LNCAP (cell line): Measurements from ENCODE around the gene C10orf53.

ENCODE experiments used
- TF ChIP-seq, protein P1 (sequence below): fragments of 450-650 bp; IDR thresholded peaks from 2 replicates; pipeline ENCODE4 v1.5.1; 2017; ENCODE audit warnings: mild to moderate bottlenecking

The C10orf53 gene

DNA sequence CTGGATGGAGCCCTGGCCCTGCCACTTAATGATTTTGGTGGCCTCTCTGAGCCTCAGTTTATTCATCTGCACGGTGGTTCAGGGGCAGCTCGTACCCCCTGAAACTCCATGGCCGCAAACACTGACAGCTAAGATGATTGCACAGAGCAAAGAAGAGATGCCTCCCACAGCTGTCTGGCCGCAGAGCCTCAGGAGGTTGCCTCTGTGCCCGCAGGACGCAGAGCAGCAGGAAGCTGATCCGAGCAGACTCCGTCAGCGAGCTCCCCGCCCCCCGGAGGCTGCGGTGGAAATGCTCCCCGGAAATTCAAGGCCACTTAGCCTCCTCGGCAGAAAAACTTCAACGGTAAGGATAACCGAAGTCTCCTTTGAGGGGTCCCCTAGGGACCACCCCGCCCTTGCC lies 30.2 kb upstream of the C10orf53 start:
- TF ChIP-seq, protein P1, sequence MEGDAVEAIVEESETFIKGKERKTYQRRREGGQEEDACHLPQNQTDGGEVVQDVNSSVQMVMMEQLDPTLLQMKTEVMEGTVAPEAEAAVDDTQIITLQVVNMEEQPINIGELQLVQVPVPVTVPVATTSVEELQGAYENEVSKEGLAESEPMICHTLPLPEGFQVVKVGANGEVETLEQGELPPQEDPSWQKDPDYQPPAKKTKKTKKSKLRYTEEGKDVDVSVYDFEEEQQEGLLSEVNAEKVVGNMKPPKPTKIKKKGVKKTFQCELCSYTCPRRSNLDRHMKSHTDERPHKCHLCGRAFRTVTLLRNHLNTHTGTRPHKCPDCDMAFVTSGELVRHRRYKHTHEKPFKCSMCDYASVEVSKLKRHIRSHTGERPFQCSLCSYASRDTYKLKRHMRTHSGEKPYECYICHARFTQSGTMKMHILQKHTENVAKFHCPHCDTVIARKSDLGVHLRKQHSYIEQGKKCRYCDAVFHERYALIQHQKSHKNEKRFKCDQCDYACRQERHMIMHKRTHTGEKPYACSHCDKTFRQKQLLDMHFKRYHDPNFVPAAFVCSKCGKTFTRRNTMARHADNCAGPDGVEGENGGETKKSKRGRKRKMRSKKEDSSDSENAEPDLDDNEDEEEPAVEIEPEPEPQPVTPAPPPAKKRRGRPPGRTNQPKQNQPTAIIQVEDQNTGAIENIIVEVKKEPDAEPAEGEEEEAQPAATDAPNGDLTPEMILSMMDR, result no peak

DNA sequence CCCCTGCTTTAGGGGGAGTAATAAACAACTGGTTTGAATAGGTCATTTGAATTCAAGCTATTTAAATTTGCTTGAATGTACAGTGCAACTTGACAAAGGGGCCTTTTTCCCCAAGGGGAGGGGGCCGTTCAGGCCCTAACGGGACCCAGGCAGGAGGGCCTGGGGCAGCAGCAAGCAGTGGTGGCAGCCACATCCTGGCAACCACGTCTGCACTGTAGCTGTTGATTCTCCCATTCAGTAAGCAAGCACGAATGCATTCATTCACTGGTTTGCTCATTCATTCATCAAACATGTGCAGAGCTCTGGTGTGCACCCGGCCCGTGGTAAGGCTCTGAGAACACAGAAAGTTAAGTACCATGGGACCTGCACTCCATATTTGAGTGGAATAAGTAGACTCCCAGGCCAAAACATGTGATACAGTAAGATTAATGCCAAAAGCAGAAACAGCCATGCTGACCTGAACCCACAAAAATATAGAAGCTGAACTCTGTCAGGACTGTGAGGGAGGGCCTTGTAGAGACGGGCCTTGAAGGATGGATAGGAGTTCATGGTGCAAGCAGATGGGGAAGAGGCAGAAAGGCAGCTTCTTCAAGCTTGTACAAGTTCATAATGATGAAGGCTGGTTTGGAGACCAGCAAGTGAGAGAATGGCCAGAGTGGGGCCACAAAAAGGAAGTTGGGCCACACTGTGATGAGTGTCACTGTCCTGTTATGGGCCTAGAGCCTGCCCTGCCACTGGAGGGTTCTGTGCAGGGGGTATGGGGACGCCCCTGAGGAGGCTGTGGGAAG lies 29.3 kb upstream of the C10orf53 start:
- TF ChIP-seq, protein P1, result no peak

DNA sequence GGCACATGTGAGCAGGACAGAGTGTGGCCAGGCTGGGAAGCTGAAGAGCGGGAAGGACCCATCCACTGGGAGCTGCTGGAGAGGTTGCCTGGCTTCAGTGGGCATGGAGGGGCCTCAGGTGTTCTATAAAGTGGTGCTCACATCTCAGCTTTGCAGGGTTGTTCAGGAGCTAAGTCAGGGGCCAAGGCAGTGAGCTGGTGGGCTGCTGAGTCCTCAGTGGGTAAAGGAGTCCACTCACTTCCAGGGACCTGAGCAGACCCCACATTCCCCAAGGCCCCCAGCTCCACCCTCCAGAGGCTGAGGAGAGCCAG lies 28.8 kb upstream of the C10orf53 start:
- TF ChIP-seq, protein P1, result no peak

DNA sequence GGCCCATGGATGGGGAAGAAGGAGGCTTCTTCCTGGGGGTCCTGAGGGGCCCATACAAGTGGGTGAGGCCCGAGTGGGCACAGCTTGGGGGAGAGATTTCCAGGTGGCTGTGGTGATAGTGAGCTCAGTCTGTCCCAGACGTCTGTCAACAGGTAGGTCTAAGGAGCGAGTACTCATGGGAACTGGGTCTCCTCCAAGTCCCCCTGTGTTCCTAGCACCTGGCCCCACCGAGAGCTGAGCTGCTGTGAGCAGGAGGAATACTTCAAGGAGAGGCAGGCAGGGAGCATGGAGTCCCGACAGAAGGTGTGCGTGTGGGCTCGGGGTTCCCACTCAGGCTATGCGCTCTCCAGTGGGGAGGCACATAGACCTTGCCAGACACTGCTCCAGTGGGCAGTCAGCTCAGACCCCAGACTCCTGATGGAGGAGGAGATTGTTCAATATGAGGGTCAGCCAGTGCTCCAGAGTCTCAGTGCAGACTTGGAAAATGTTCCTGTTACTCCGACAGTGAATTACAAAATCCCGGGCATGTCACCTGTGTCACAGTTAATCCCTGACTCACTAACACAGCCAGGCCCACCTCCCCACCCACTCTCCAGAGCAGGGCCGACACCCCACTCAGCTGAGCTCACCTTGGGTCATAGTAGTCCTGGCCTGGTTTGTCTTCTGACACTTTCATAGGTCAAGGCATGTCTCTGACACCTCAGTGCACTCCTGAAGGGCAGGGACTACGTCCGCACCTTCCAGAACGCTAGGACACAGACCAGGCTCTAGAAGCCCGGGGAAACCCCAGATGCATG lies 28.2 kb upstream of the C10orf53 start:
- TF ChIP-seq, protein P1, result no peak

DNA sequence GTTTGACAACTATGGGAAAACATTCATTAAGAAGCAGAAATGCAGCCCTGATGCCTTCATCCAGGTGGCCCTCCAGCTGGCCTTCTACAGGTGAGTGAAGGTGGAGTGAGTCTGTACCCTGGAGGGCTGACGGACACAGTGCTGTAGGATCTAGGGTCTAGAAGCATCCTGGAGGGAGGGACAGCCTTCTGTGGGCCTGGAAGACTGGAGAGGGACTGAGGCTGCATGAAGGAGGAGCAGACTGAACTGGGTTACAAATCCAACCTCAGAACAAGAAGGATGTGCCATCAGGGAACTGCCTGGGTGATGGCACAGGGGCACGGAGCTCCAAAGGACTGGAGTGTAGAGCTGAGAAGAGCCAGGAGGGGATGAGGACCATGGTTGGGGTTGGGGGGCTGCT lies 27.5 kb upstream of the C10orf53 start:
- TF ChIP-seq, protein P1, result no peak

DNA sequence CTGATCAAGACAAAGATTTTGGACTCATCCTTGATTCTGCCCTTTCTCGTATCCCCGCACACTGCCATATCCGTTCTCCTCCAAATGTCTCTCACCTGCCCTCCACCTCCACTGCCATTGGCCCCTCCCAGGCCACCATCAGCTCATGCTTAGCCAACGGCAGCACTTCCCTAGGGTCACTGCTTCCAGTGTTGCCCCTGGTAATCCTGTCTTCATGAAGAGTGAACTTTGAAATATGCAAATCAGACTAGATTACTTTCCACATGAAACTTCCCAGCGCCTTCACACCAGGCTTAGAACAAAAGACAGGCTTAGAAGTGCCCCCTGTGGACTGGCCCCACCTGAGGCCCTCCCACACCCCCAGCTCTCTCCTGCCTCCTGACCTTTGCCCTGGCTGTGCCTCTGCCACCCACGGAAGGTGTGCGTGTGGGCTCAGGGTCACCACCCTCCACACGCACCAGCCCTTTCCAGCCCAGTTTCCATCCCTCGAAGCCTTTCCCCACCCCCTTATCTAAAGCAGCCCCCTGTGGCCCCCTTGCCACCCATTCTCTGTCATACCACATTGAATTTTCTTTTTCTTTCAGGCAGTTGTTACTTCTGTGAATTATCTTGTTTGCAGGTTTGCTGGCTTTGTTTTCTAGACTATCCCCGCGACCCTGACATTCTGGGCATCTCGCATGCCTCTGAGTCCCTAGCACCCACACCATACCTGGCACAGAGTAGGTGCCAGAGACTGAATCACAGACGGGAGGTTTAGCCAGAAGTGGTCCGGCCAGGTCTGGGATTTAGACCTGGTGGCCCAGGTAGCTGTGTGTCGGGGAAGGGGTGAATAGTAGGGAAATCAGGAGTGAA lies 26.8 kb upstream of the C10orf53 start:
- TF ChIP-seq, protein P1, result no peak

DNA sequence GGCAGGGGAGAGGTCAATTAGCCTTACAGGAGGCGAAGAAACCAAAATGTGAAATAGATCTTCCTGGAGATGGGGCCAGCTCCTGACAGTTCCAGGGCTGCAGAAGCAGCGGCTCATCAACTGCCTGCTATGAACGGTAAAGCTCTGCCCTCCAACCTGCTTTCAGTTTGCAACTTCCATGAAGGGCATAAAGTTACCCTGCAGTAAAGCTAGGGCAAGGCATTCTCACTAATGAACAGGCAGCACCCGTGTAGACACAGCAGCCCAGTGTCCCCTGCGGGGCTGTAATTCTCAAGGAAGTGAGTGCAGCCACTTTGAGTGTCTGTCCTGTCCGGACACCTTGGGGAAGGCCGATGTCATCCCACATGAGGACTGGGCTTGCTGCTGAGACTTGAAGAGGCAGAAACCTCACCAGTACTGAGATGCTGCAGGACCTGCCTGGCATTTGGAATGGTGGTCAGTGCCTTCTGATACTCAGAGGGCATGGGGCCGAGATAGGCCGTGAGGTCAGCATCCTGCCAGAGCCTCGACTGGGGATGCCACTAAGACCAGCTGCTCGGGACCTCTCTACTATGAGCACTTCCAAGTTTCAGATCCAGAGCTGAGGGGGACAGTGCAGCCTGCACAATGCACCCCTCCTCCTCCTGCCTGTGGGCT lies 26.1 kb upstream of the C10orf53 start:
- TF ChIP-seq, protein P1, result no peak
